DND-41 (cell line): ENCODE results near the gene C5AR2.

Experiments used
- ATAC-seq: fragments of 200-7000 bp; cut with Tn5 transposase; 3 replicates; pipeline ENCODE4 v1.9.1; 2021; ENCODE audit warnings: low read depth; ENCODE audit not compliant: insufficient read depth
- DNase-seq: peaks from one replicate; pipeline ENCODE4 v3.0.0-alpha.2; 2020
- H2AFZ ChIP-seq: 2 replicates; pipeline ENCODE4 v1.6.0; 2012; ENCODE audit warnings: low read depth, low read length
- H3K27ac ChIP-seq: 2 replicates; pipeline ENCODE4 v1.5.1; 2012; ENCODE audit warnings: low read length, inconsistent platforms
- H3K27me3 ChIP-seq: fragments of 200-600 bp; sonication (generic); 2 replicates; pipeline ENCODE4 v1.6.0; 2012; ENCODE audit warnings: low read length, mild to moderate bottlenecking, inconsistent platforms; ENCODE audit not compliant: insufficient read depth, poor library complexity
- H3K36me3 ChIP-seq: 2 replicates; pipeline ENCODE4 v1.5.1; 2012; ENCODE audit warnings: low read length, inconsistent platforms; ENCODE audit not compliant: insufficient read depth
- H3K4me1 ChIP-seq: 2 replicates; pipeline ENCODE4 v1.5.1; 2012; ENCODE audit warnings: mild to moderate bottlenecking, low read length; ENCODE audit not compliant: insufficient read depth
- H3K4me2 ChIP-seq: 2 replicates; pipeline ENCODE4 v1.6.0; 2012; ENCODE audit warnings: mild to moderate bottlenecking, moderate library complexity, low read length, inconsistent platforms; ENCODE audit not compliant: insufficient read depth
- H3K4me3 ChIP-seq, 2 experiments: fragments of 200-600 bp in 1 of 2; shearing (Covaris generic) in 1 of 2; 2 replicates each; pipeline ENCODE4 v1.5.1; 2012 to 2016; ENCODE audit warnings: inconsistent platforms in 2 of 2, low read length in 2 of 2, mild to moderate bottlenecking in 2 of 2, low read depth in 1 of 2, moderate library complexity in 1 of 2
- H3K79me2 ChIP-seq: 2 replicates; pipeline ENCODE4 v1.6.0; 2012; ENCODE audit warnings: low read length, inconsistent platforms; ENCODE audit not compliant: insufficient read depth
- H3K9ac ChIP-seq: 2 replicates; pipeline ENCODE4 v1.6.0; 2012; ENCODE audit warnings: low read depth, mild to moderate bottlenecking, inconsistent platforms, low read length, moderate library complexity
- H3K9me3 ChIP-seq: 2 replicates; pipeline ENCODE4 v1.5.1; 2012; ENCODE audit warnings: low read length, moderate library complexity, mild to moderate bottlenecking, inconsistent platforms; ENCODE audit not compliant: insufficient read depth, severe bottlenecking
- H4K20me1 ChIP-seq: 2 replicates; pipeline ENCODE4 v1.6.0; 2012; ENCODE audit warnings: low read length; ENCODE audit not compliant: insufficient read depth
- EZH2 ChIP-seq: IDR thresholded peaks from 3 replicates; pipeline ENCODE4 v1.6.1; 2012; ENCODE audit warnings: borderline replicate concordance, low read depth, mild to moderate bottlenecking, moderate library complexity, low read length, inconsistent platforms; ENCODE audit not compliant: severe bottlenecking
- TF ChIP-seq, protein P1 (sequence below): IDR thresholded peaks from 2 replicates; pipeline ENCODE4 v1.5.1; 2012; ENCODE audit warnings: borderline replicate concordance, low read length, moderate library complexity, mild to moderate bottlenecking; ENCODE audit not compliant: poor library complexity, severe bottlenecking; ENCODE audit errors: extremely low read depth

C5AR2 gene

DNA sequence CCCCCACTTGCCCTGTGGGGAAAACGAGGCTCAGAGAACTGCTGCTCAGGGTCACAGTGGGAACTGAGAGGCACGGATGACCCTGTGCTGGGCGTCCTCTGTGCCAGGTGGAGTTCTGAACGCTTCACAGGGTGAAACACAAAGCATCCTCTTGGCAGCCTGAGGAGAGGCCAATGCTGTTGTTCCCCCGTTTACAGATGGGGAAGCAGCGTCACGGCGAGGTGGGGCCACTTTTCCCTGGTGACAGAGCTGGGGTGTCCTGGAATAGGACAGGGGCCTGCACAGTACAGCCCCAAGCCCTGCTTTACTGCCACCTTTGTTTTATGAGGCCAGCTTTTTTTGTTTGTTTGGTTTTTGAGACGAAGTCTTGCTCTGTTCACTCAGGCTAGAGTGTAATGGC, 39.3 kb downstream of the C5AR2 start:
- no peaks in the 10 kb centered on the region for H3K4me1 ChIP-seq
- H3K9ac ChIP-seq, result no peak overlapping the region
- no peak for TF ChIP-seq EZH2
- TF ChIP-seq, protein P1, sequence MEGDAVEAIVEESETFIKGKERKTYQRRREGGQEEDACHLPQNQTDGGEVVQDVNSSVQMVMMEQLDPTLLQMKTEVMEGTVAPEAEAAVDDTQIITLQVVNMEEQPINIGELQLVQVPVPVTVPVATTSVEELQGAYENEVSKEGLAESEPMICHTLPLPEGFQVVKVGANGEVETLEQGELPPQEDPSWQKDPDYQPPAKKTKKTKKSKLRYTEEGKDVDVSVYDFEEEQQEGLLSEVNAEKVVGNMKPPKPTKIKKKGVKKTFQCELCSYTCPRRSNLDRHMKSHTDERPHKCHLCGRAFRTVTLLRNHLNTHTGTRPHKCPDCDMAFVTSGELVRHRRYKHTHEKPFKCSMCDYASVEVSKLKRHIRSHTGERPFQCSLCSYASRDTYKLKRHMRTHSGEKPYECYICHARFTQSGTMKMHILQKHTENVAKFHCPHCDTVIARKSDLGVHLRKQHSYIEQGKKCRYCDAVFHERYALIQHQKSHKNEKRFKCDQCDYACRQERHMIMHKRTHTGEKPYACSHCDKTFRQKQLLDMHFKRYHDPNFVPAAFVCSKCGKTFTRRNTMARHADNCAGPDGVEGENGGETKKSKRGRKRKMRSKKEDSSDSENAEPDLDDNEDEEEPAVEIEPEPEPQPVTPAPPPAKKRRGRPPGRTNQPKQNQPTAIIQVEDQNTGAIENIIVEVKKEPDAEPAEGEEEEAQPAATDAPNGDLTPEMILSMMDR, result no peak
- peaks cover 79% of the 10 kb centered on the region for H3K36me3 ChIP-seq
- H3K4me3 ChIP-seq, result no peak overlapping the region
- H3K79me2 ChIP-seq, result no peaks in the 10 kb centered on the region
- peaks cover 12% of the 10 kb centered on the region for H4K20me1 ChIP-seq
- no peaks in the 10 kb centered on the region for H3K27me3 ChIP-seq
- no peak overlapping the region for H2AFZ ChIP-seq
- no peak overlapping the region for H3K4me2 ChIP-seq
- ATAC-seq, result no peak
- no peaks in the 10 kb centered on the region for H3K9me3 ChIP-seq
- no peak for DNase-seq
- H3K27ac ChIP-seq, result no peak overlapping the region

DNA sequence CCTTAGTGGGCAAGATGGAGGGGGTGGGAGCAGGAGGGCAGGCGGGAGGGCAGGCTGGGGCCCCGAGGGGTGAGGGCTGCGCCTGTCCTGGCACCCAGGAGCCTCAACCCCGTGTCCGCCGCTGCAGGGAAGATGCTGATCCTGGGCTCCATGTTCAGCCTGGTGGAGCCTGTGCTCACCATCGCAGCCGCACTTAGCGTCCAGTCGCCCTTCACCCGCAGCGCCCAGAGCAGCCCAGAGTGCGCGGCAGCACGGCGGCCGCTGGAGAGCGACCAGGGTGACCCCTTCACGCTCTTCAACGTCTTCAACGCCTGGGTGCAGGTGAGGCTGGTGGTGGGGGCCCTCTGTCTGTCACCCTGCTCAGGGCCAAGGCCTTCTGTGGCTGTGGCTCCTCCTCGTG, 40.6 kb downstream of the C5AR2 start:
- Histone ChIP-seq H3K9ac (no peak overlapping the region), H3K36me3 (peaks cover 85% of the 10 kb centered on the region), H3K9me3 (no peaks in the 10 kb centered on the region), H3K4me2 (no peak overlapping the region), H3K4me1 (no peaks in the 10 kb centered on the region), H3K79me2 (no peaks in the 10 kb centered on the region), H3K27ac (no peak overlapping the region), H2AFZ (no peak overlapping the region), H3K4me3 (no peak overlapping the region), H3K27me3 (no peaks in the 10 kb centered on the region), H4K20me1 (peaks cover 12% of the 10 kb centered on the region)
- no peak for DNase-seq
- TF ChIP-seq, protein P1, result no peak
- TF ChIP-seq EZH2, result no peak
- no peak for ATAC-seq

DNA sequence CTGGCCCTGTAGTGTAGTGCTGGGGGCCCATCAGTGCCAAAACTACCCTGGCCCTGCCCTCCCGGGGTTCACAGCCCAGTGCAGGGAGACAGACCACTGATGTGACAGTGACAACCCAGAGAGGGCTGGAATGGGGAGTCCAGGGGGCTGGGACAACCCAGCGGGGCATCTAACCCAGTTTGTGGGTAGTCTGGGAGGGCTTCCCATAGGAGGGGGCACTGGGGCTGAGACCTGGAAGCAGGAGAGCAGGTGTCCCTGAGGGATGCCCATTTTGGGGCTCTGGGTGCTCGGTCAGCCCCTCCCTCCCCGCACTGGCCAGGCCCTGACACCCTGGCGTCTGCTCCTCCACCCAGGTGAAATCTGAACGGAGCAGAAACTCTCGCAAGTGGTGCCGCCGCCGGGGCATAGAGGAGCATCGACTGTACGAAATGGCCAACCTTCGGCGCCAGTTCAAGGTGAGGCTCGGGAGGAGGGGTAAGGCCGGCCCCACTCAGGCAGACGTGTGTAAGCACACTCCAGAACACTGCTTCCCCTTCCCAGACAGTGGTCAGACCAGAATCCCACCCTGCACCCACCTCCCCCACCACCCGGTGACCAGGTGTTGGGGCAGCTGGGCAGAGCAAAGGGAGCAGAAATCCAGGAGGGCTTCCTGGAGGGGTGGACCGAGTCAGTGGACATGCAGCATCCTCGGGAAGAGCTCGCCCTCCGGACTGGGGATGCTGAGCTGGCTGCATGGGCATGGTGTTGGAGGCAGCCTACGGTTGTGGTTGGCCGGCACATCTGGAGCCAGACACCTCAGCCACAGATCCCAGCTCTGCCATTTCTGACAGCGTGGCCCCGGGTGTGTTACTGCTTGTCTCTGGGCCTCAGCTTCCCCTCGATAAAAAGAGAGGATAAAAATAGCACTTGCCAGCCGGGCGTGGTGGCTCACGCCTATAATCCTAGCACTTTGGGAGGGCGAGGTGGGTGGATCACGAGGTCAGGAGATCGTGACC, 41.6 kb downstream of the C5AR2 start:
- no peak overlapping the region for H3K27ac ChIP-seq
- H3K9ac ChIP-seq, result no peak overlapping the region
- no peak overlapping the region for H2AFZ ChIP-seq
- DNase-seq (no peak), ATAC-seq (no peak)
- H3K4me3 ChIP-seq, result no peak overlapping the region
- peaks cover 12% of the 10 kb centered on the region for H4K20me1 ChIP-seq
- H3K4me2 ChIP-seq, result no peak overlapping the region
- no peaks in the 10 kb centered on the region for H3K9me3 ChIP-seq
- H3K36me3 ChIP-seq, result peaks cover 94% of the 10 kb centered on the region
- TF ChIP-seq EZH2, result no peak
- TF ChIP-seq, protein P1, result no peak
- no peaks in the 10 kb centered on the region for H3K4me1 ChIP-seq
- H3K27me3 ChIP-seq, result no peaks in the 10 kb centered on the region
- H3K79me2 ChIP-seq, result no peaks in the 10 kb centered on the region
